A549 (cell line): Measurements from ENCODE around the gene CENPX. TPM values are rescaled to one million over a fixed set of nuclear protein-coding genes. Genes with fewer than 3 reads are reported as not detected.
"Not testable (repeated sequence)": the region's sequence is repeated elsewhere in the genome, so short reads cannot be mapped to it uniquely, and the experiment has no call there.

Source experiments
- ATAC-seq, 2 experiments: fragments of 200-7000 bp in 1 of 2; fragments of >200 bp in 1 of 2; cut with Nextera tagmentation in 1 of 2; cut with Tn5 transposase in 1 of 2; 3 replicates each; pipeline versions ENCODE4 v1.8.0 to v1.9.1; 2018 to 2020; ENCODE audit warnings: mild to moderate bottlenecking in 1 of 2, moderate library complexity in 1 of 2
- CTCF ChIA-PET: fragments of 300-600 bp; sonication (Branson Sonifier 250); formaldehyde crosslinking; extraction: SDS; loops from one replicate; lab custom pipeline; 2021; ENCODE audit warnings: antibody characterized with exemption, inconsistent platforms; lab: Yijun Ruan, JAX
- POLR2A ChIA-PET: fragments of 350-600 bp; formaldehyde crosslinking; extraction: SDS; loops from one replicate; lab custom pipeline; 2021; ENCODE audit warnings: antibody characterized with exemption, inconsistent platforms; lab: Yijun Ruan, JAX
- DNase-seq, 2 experiments: peaks; one replicate each; pipeline versions ENCODE4 v3.0.0 to v3.0.0-alpha.2; 2011 to 2016; ENCODE audit warnings: low read depth in 1 of 2, low spot score in 1 of 2
- FAIRE-seq: peaks from 2 replicates; lab custom pipeline; 2011; peaks lifted over from hg19 to GRCh38; lab: Jason Lieb, UNC
- H3K27ac ChIP-seq, 2 experiments: fragments of >200 bp; sonication (Bioruptor Twin); formaldehyde crosslinking; 3 replicates each; pipeline ENCODE4 v1.5.1; 2016 to 2017
- H3K4me1 ChIP-seq: fragments of >200 bp; sonication (Bioruptor Twin); formaldehyde crosslinking; 3 replicates; pipeline ENCODE4 v1.6.1; 2016
- H3K4me2 ChIP-seq: fragments of >200 bp; sonication (Bioruptor Twin); formaldehyde crosslinking; 3 replicates; pipeline ENCODE4 v1.6.1; 2016
- H3K4me3 ChIP-seq: fragments of >200 bp; sonication (Bioruptor Twin); formaldehyde crosslinking; 3 replicates; pipeline ENCODE4 v1.5.1; 2016
- H3K9me3 ChIP-seq: fragments of >200 bp; sonication (Bioruptor Twin); formaldehyde crosslinking; 3 replicates; pipeline ENCODE4 v1.6.1; 2016
- CBX2 ChIP-seq: fragments of 200-600 bp; sonication (generic); IDR thresholded peaks from 2 replicates; pipeline ENCODE4 v1.6.1; 2016; ENCODE audit warnings: low read depth, mild to moderate bottlenecking, borderline replicate concordance
- FOSB ChIP-seq: fragments of 250-450 bp; sonication (Bioruptor Pico); IDR thresholded peaks from 2 replicates; pipeline ENCODE4 v1.5.0; 2020; ENCODE audit warnings: mild to moderate bottlenecking, moderate library complexity
- FOXS1 ChIP-seq: fragments of 250-450 bp; sonication (Bioruptor Pico); IDR thresholded peaks from 2 replicates; pipeline ENCODE4 v1.5.0; 2020; ENCODE audit warnings: mild to moderate bottlenecking, moderate library complexity
- GATA3 ChIP-seq: IDR thresholded peaks from 2 replicates; pipeline ENCODE4 v1.6.1; 2012; ENCODE audit warnings: borderline replicate concordance
- HEYL ChIP-seq: fragments of 250-450 bp; sonication (Bioruptor Pico); IDR thresholded peaks from 2 replicates; pipeline ENCODE4 v1.8.0; 2021; ENCODE audit warnings: mild to moderate bottlenecking, moderate library complexity
- MYC ChIP-seq: IDR thresholded peaks from 2 replicates; pipeline ENCODE4 v1.6.1; 2012; ENCODE audit warnings: mild to moderate bottlenecking, inconsistent platforms, low read length, improper control_type of control experiment, borderline replicate concordance
- PHF8 ChIP-seq: fragments of 200-600 bp; sonication (generic); IDR thresholded peaks from 2 replicates; pipeline ENCODE4 v1.6.1; 2016; ENCODE audit warnings: low read depth, mild to moderate bottlenecking, antibody characterized with exemption, moderate library complexity, borderline replicate concordance
- RFX5 ChIP-seq: fragments of 450-650 bp; IDR thresholded peaks from 2 replicates; pipeline ENCODE4 v1.7.1; 2014; ENCODE audit warnings: antibody characterized with exemption, mild to moderate bottlenecking, moderate library complexity
- RNF2 ChIP-seq: fragments of 200-600 bp; sonication (generic); IDR thresholded peaks from 2 replicates; pipeline ENCODE4 v1.6.1; 2016; ENCODE audit warnings: low read depth, mild to moderate bottlenecking, antibody characterized with exemption, moderate library complexity, borderline replicate concordance
- ZFP36 ChIP-seq: fragments of 450-650 bp; IDR thresholded peaks from 2 replicates; pipeline ENCODE4 v1.6.1; 2014; ENCODE audit warnings: borderline replicate concordance; ENCODE audit not compliant: partially characterized antibody
- ZNF302 ChIP-seq: fragments of 250-450 bp; sonication (Bioruptor Pico); IDR thresholded peaks from 2 replicates; pipeline ENCODE4 v1.9.0; 2021; ENCODE audit warnings: inconsistent platforms, mild to moderate bottlenecking, moderate library complexity
- WGBS: methylation state at CpG from one replicate; pipeline ENCODE4 v1.1.6; 2017; ENCODE audit errors: missing lambda C conversion rate; 5-methylcytosine and 5-hydroxymethylcytosine counted together
- polyA plus RNA-seq, 4 experiments: library from polyadenylated mRNA; depleted of rRNA in 3 of 4; stranded (reverse); fragments of >200 nt; fragmentation: RNase III in 1 of 4; extraction: RNeasy Plus Mini Kit Qiagen cat#74134 plus additional on column Dnase treatment in 1 of 4; gene quantifications; 2 replicates in 3 of 4; 3 replicates in 1 of 4; pipeline ENCODE4 v1.2.3, GENCODE V29; 2011 to 2017
- TF ChIP-seq, protein P1 (sequence below): fragments of 200-600 bp; sonication (generic); IDR thresholded peaks from 2 replicates; pipeline ENCODE4 v1.6.1; 2016; ENCODE audit warnings: antibody characterized with exemption, mild to moderate bottlenecking, moderate library complexity
- TF ChIP-seq, protein P2 (sequence below): IDR thresholded peaks from 2 replicates; pipeline ENCODE4 v1.6.1; 2012; ENCODE audit warnings: low read depth, borderline replicate concordance
- TF ChIP-seq, protein P3 (sequence below): fragments of 150-350 bp; IDR thresholded peaks from 2 replicates; pipeline ENCODE4 v1.6.1; 2014; ENCODE audit warnings: low read depth, mild to moderate bottlenecking, low read length

Gene CENPX
- polyA plus RNA-seq, 2 of the 4 experiments (the other 2 are of a cell fraction), result 80.5 to 222 TPM

DNA sequence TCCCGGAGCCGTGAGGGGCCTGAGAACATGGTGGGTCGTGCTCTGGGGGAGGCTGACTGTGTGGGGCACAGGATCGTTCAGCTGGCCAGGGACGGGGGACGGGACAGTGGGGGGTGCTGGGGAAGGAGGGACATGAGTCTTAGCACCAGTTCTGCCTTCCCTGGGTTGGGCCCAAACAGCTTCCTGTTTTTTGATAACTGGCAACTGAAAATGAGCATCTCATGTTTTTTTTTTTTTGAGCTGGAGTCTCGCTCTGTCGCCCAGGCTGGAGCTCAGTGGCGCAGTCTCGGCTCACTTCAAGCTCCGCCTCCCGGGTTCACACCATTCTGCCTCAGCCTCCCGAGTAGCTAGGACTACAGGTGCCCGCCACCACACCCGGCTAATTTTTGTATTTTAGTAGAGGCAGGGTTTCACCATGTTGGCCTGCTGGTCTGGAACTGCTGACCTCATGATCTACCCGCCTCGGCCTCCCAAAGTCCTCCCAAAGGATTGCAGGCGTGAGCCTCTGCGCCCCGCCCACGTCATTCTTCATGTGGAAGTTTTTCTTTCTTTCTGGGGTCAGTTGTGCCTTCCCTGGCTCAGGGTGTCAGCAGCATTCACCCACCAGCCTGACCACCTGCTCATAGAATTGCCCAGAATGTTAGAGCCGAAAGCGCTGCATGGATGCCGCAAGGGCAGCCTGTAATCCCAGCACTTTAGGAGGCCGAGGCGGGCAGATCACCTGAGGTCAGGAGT lies 38.9 kb downstream of the CENPX start:
- 91% methylated on average over 26 of the region's 26 CpGs for WGBS
- no peak for FAIRE-seq
- no peak overlapping the region for H3K27ac ChIP-seq
- H3K4me1 ChIP-seq, result peaks cover 2% of the 10 kb centered on the region; the same call in 1 of the 3 replicates
- no peaks in the 10 kb centered on the region for H3K9me3 ChIP-seq
- POLR2A ChIA-PET, result interaction anchor here (0.6 kb wide), 1 partner anchor 20 kb away, joined by 3 read pairs; no protein-coding TSS in a partner anchor
- CTCF ChIA-PET, result interaction anchor here (1.0 to 5.9 kb wide), 5 partner anchors 24 to 56 kb away, joined by 3 to 45 read pairs (median 8); partner anchors contain the start of genes CENPX, LRRC45, MAFG and NOTUM
- H3K4me3 ChIP-seq, result no peak overlapping the region
- TF ChIP-seq FOSB (CRISPR knock-in tag) (no peak), FOXS1 (CRISPR knock-in tag) (no peak), CBX2 (no peak), ZNF302 (CRISPR knock-in tag) (no peak), GATA3 (no peak)
- TF ChIP-seq, protein P1, sequence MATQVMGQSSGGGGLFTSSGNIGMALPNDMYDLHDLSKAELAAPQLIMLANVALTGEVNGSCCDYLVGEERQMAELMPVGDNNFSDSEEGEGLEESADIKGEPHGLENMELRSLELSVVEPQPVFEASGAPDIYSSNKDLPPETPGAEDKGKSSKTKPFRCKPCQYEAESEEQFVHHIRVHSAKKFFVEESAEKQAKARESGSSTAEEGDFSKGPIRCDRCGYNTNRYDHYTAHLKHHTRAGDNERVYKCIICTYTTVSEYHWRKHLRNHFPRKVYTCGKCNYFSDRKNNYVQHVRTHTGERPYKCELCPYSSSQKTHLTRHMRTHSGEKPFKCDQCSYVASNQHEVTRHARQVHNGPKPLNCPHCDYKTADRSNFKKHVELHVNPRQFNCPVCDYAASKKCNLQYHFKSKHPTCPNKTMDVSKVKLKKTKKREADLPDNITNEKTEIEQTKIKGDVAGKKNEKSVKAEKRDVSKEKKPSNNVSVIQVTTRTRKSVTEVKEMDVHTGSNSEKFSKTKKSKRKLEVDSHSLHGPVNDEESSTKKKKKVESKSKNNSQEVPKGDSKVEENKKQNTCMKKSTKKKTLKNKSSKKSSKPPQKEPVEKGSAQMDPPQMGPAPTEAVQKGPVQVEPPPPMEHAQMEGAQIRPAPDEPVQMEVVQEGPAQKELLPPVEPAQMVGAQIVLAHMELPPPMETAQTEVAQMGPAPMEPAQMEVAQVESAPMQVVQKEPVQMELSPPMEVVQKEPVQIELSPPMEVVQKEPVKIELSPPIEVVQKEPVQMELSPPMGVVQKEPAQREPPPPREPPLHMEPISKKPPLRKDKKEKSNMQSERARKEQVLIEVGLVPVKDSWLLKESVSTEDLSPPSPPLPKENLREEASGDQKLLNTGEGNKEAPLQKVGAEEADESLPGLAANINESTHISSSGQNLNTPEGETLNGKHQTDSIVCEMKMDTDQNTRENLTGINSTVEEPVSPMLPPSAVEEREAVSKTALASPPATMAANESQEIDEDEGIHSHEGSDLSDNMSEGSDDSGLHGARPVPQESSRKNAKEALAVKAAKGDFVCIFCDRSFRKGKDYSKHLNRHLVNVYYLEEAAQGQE, result no peak
- TF ChIP-seq, protein P2, sequence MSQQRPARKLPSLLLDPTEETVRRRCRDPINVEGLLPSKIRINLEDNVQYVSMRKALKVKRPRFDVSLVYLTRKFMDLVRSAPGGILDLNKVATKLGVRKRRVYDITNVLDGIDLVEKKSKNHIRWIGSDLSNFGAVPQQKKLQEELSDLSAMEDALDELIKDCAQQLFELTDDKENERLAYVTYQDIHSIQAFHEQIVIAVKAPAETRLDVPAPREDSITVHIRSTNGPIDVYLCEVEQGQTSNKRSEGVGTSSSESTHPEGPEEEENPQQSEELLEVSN, result no peak
- H3K4me2 ChIP-seq, result no peak overlapping the region
- no peak for DNase-seq
- ATAC-seq, result no peak

DNA sequence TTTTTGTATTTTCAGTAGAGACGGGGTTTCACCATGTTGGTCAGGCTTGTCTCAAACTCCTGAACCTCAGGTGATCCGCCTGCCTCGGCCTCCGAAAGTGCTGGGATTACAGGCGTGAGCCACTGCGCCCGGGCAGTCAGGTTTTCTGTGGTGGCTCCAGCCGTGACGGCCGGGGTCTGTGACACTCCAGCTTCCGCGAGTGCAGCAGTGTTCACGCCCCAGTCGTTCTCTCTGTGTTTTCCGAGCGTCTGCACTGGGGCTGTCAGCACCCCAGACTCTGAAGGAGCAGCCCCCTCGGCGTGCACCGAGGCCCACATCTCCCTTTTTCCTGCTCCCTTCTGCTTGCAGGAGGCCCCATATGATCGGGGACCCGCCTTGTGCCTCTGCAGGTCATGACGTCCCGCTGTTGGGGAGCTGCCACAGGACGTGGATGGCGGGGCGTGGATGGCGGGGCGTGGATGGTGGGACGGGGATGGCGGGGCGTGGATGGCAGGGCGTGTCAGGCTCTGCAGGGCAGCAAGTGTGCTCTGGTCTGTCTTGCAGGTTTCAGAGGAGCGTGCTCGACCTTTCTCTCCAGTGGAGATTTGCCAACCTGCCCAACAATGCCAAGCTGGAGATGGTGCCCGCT lies 39.6 kb downstream of the CENPX start:
- WGBS, result 96% methylated on average over 35 of the region's 35 CpGs
- H3K4me2 ChIP-seq, result no peak overlapping the region
- ATAC-seq (no peak), FAIRE-seq (no peak), DNase-seq (no peak)
- TF ChIP-seq RNF2 (no peak), RFX5 (no peak), MYC (no peak), HEYL (CRISPR knock-in tag) (no peak), ZFP36 (no peak), PHF8 (no peak)
- TF ChIP-seq, protein P3, sequence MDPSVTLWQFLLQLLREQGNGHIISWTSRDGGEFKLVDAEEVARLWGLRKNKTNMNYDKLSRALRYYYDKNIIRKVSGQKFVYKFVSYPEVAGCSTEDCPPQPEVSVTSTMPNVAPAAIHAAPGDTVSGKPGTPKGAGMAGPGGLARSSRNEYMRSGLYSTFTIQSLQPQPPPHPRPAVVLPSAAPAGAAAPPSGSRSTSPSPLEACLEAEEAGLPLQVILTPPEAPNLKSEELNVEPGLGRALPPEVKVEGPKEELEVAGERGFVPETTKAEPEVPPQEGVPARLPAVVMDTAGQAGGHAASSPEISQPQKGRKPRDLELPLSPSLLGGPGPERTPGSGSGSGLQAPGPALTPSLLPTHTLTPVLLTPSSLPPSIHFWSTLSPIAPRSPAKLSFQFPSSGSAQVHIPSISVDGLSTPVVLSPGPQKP, result no peak
- peaks cover 7% of the 10 kb centered on the region; the same call in 2 of the 3 replicates for H3K4me1 ChIP-seq
- no peak overlapping the region for H3K27ac ChIP-seq
- CTCF ChIA-PET, result interaction anchor here (1.0 to 5.9 kb wide), 6 partner anchors 21 to 55 kb away, joined by 3 to 45 read pairs (median 7); partner anchors contain the start of genes CENPX, LRRC45, MAFG and NOTUM
- POLR2A ChIA-PET, result no interaction called here
- H3K4me3 ChIP-seq, result no peak overlapping the region
- no peaks in the 10 kb centered on the region for H3K9me3 ChIP-seq

DNA sequence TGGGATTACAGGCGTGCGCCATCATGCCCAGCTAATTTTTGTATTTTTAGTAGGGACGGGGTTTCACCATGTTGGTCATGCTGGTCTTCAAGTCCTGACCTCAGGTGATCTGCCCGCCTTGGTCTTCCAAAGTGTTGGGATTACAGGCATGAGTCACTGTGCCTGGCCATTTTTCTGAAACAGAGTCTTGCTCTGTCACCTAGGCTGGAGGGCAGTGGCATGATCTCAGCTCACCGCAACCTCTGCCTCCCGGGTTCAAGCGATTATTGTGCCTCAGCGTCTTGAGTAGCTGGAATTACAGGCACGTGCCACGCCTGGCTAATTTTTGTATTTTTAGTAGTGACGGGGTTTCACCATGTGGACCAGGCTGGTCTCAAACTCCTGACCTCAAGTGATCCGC lies 41.2 kb downstream of the CENPX start:
- ATAC-seq, H3K4me3 ChIP-seq, POLR2A ChIA-PET, DNase-seq, H3K9me3 ChIP-seq, H3K27ac ChIP-seq, H3K4me2 ChIP-seq, FAIRE-seq: not testable (repeated sequence)
- peaks cover 11% of the 10 kb centered on the region for H3K4me1 ChIP-seq
- CTCF ChIA-PET, result interaction anchor here (0.9 to 5.9 kb wide), 5 partner anchors 10 to 49 kb away, joined by 3 to 45 read pairs (median 4); partner anchors contain the start of genes CENPX and LRRC45
- WGBS, result 98% methylated on average over 12 of the region's 12 CpGs
